Fibroblast of lung (primary cell): ENCODE measurements around the gene CLCF1.

ENCODE experiments used
- EZH2 ChIP-seq: IDR thresholded peaks from 2 replicates; pipeline ENCODE4 v1.5.1; 2012; ENCODE audit warnings: low read length, control low read depth, mild to moderate bottlenecking; ENCODE audit errors: missing control alignments
- TF ChIP-seq, protein P1 (sequence below), 2 donors: IDR thresholded peaks in 1 of 2; conservative IDR thresholded peaks in 1 of 2; 1 replicate in 1 of 2; 2 replicates in 1 of 2; pipeline ENCODE4 v1.5.1; 2011 to 2012; ENCODE audit warnings: low read length in 2 of 2, control low read depth in 1 of 2, inconsistent platforms in 1 of 2, low read depth in 1 of 2, mild to moderate bottlenecking in 1 of 2

DNA sequence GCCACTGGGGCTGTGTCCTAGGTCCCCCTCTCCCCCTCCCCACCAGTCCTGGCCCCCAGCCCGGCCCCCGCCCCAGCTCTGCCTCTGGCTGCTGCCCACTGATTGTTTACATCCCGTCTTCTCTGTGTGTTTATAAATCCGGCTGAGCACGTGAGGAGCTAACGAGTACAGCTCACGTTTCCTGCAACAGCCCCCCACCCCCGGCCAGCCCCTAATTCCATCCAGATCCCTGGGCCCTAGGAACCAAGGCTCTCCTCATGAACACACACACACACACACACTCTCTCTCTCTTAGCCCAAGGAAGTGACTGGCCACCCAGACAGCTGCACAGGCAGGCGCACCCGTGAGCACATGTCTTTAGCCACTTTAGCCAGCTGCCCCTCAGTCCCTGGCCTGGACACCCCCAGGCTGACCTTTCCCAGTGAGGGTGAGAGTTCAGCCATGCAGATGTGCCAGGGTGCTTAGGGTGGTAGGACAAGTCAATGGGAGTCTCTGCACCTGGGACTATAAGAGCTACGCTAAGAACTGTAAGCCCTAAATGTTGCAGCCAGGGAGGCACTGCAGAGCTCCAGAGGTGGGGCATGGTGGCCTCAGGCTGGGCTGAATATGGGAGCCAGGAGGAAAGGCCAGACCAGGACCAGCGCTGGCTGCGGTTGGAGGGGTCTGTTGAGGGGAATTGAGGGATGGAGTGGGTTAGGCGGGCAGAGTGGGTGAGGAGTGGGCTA is 2.9 kb downstream of the CLCF1 start:
- TF ChIP-seq, protein P1, sequence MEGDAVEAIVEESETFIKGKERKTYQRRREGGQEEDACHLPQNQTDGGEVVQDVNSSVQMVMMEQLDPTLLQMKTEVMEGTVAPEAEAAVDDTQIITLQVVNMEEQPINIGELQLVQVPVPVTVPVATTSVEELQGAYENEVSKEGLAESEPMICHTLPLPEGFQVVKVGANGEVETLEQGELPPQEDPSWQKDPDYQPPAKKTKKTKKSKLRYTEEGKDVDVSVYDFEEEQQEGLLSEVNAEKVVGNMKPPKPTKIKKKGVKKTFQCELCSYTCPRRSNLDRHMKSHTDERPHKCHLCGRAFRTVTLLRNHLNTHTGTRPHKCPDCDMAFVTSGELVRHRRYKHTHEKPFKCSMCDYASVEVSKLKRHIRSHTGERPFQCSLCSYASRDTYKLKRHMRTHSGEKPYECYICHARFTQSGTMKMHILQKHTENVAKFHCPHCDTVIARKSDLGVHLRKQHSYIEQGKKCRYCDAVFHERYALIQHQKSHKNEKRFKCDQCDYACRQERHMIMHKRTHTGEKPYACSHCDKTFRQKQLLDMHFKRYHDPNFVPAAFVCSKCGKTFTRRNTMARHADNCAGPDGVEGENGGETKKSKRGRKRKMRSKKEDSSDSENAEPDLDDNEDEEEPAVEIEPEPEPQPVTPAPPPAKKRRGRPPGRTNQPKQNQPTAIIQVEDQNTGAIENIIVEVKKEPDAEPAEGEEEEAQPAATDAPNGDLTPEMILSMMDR (conservative IDR thresholded peaks at IDR 0.05 in 1 of 2, IDR thresholded peaks at IDR 0.05 in 1 of 2; ENCODE audit: low read depth in 1 of 2, low read length in 2 of 2): no peak
- no peak for TF ChIP-seq EZH2
